Measurements from ENCODE around the gene TDRD9. TPM values are rescaled to one million over a fixed set of nuclear protein-coding genes. Genes with fewer than 3 reads are reported as not detected.

Gene TDRD9
- total and polyA plus RNA-seq, 2 experiments from 2014 or later: 0.24 TPM; not detected in 1

GRCh38 chr14:104099096-104100041 lies 171.1 kb downstream of the TDRD9 start:
- no peak for TF ChIP-seq ZNF462 (CRISPR knock-in tag; IDR thresholded peaks at IDR 0.05)
- no peak for TF ChIP-seq ETS1 (IDR thresholded peaks at IDR 0.05)
- TF ChIP-seq ZNF331 (CRISPR knock-in tag; IDR thresholded peaks at IDR 0.05; ENCODE audit: low read depth): no peak
- TF ChIP-seq EZH2 (IDR thresholded peaks at IDR 0.05; ENCODE audit: low read depth, unreplicated experiment): no peak
- no peak for TF ChIP-seq JUNB (IDR thresholded peaks at IDR 0.05; ENCODE audit: unreplicated experiment)
- TF ChIP-seq EZH2phosphoT487 (IDR thresholded peaks at IDR 0.05; ENCODE audit: unreplicated experiment): no peak
- TF ChIP-seq POLR2AphosphoS5 (IDR thresholded peaks at IDR 0.05; ENCODE audit: low read depth): no peak
- TF ChIP-seq CREB1 (CRISPR knock-in tag; IDR thresholded peaks at IDR 0.05; ENCODE audit: low read depth): no peak
- no peak for TF ChIP-seq REST (IDR thresholded peaks at IDR 0.05; ENCODE audit: unreplicated experiment)
- TF ChIP-seq STAT1 (IDR thresholded peaks at IDR 0.05; ENCODE audit: unreplicated experiment): no peak
- TF ChIP-seq CTCF (conservative IDR thresholded peaks at IDR 0.05; ENCODE audit: low read depth in 2 of 2): no peak
- TF ChIP-seq NANOG (IDR thresholded peaks at IDR 0.05; ENCODE audit: borderline replicate concordance): no peak
- no peak for TF ChIP-seq ZNF114 (CRISPR knock-in tag; IDR thresholded peaks at IDR 0.05)
- Histone ChIP-seq H3F3A (replicated peaks; ENCODE audit: low read depth) (no peaks in the 10 kb centered on the region), H3K27me3 (ENCODE audit: insufficient read depth) (no peaks in the 10 kb centered on the region), H3K27ac (ENCODE audit: low read depth) (no peak overlapping the region), H3K9me2 (ENCODE audit: insufficient read depth) (no peaks in the 10 kb centered on the region), H3K36me3 (ENCODE audit: insufficient read depth) (no peaks in the 10 kb centered on the region), H4K20me1 (replicated peaks; ENCODE audit: insufficient read depth) (no peaks in the 10 kb centered on the region), H3K4me1 (ENCODE audit: insufficient read depth) (peaks cover 2% of the 10 kb centered on the region; the same call in 1 of the 2 replicates), H2AFZ (no peak overlapping the region), H3K79me2 (replicated peaks; ENCODE audit: insufficient read depth) (no peaks in the 10 kb centered on the region), H3K4me2 (no peak overlapping the region), H3K4me3 (no peak overlapping the region)
- H3K9me3 Mint-ChIP-seq: no peaks in the 10 kb centered on the region
- DNase-seq (ENCODE audit: low spot score): no peak
- H3K27ac Mint-ChIP-seq: no peak overlapping the region
- no peaks in the 10 kb centered on the region for H3K36me3 Mint-ChIP-seq (ENCODE audit: low read depth)
- ATAC-seq: no peak
- H3K4me3 Mint-ChIP-seq: no peak overlapping the region
- peaks cover 4% of the 10 kb centered on the region for H3K27me3 Mint-ChIP-seq (ENCODE audit: insufficient read depth, low read depth, poor library complexity)
- peaks cover 2% of the 10 kb centered on the region; the same call in 2 of the 3 replicates for H3K4me1 Mint-ChIP-seq

Measured in GM23338 (cell line).